ENCODE measurements around the gene TACSTD2. TPM values are rescaled to one million over a fixed set of nuclear protein-coding genes. Genes with fewer than 3 reads are reported as not detected.

The TACSTD2 gene
- total and polyA plus RNA-seq, 2 of the 4 experiments (the other 2 are of a cell fraction), result not detected

- intact Hi-C loops (cut with micrococcal nuclease) (loop anchor here (1.0 to 5.0 kb wide), 2 partner anchors 34 to 71 kb away; partner anchors contain the start of gene OMA1), dilution Hi-C loops (cut with HindIII; ENCODE audit: low sequenced_read_pairs, unreplicated experiment) (no loop called here), in situ Hi-C loops (cut with MboI; ENCODE audit: low sequenced_read_pairs) (no loop called here)
- H3K9me3 ChIP-seq (ENCODE audit: control insufficient read depth, insufficient read depth, low read length), result no peaks in the 10 kb centered on the region
- H3K4me1 ChIP-seq (ENCODE audit: control insufficient read depth, insufficient read depth, low read length), result peaks cover 4% of the 10 kb centered on the region
- DNase-seq (peak; percentile 99), ATAC-seq (ENCODE audit: low read depth) (peak; percentile 99)
- peak overlapping the region; percentile 18; the same call in 1 of the 2 replicates for H4K5ac ChIP-seq (ENCODE audit: low read depth, low read length)
- ChIA-PET CTCF (interaction anchor here (0.5 kb wide), 1 partner anchor 686 kb away, joined by 3 read pairs; no protein-coding TSS in a partner anchor), POLR2A (ENCODE audit: unreplicated experiment) (no interaction called here)
- H2AFZ ChIP-seq (replicated peaks; ENCODE audit: low read length, poor library complexity), result peak overlapping the region; percentile 79
- H2BK5ac ChIP-seq (ENCODE audit: low read depth, low read length, poor library complexity, severe bottlenecking), result peak overlapping the region; percentile 59
- H3K4ac ChIP-seq (ENCODE audit: low read depth, low read length), result peak overlapping the region; percentile 57
- peak overlapping the region; percentile 75 for H2BK120ac ChIP-seq (ENCODE audit: low read depth, low read length)
- peak overlapping the region; percentile 11 for H2AK9ac ChIP-seq (replicated peaks; ENCODE audit: low read depth, low read length, poor library complexity)
- peak overlapping the region; percentile 45; the same call in 1 of the 2 replicates for H3K18ac ChIP-seq (ENCODE audit: low read depth, low read length)
- H2BK15ac ChIP-seq (ENCODE audit: low read depth, low read length), result peak overlapping the region; percentile 41; the same call in 1 of the 3 replicates
- BruUV-seq (replicated peaks), result no TSS peak
- H3K27ac ChIP-seq (ENCODE audit: insufficient read depth, low read length), result no peak overlapping the region
- H3K14ac ChIP-seq (replicated peaks; ENCODE audit: low read depth, low read length), result peak overlapping the region; percentile 31; the same call in 1 of the 2 replicates
- H3K4me2 ChIP-seq (ENCODE audit: low read depth, low read length), result no peak overlapping the region
- peak overlapping the region in 1 of 2 experiments; percentile 43; a peak in 1 of 4 replicates for H4K8ac ChIP-seq (ENCODE audit: low read depth in 2 of 2, low read length in 2 of 2)
- H3K56ac ChIP-seq (ENCODE audit: extremely low read depth, insufficient read depth, low read length), result no peak overlapping the region
- H2BK20ac ChIP-seq (ENCODE audit: low read depth, low read length), result peak overlapping the region; percentile 81
- H4K91ac ChIP-seq (ENCODE audit: insufficient read depth, low read depth, low read length), result 0 out of 2 replicates have a peak overlapping the region, but pooled peaks have one; percentile 16
- peak; percentile 75 for TF ChIP-seq FOS (IDR thresholded peaks at IDR 0.05; ENCODE audit: low read depth, low read length)
- TF ChIP-seq NFE2L2 (IDR thresholded peaks at IDR 0.05; ENCODE audit: low read depth, low read length), result peak; percentile 86
- peak; percentile 95 for TF ChIP-seq CEBPB (IDR thresholded peaks at IDR 0.05; ENCODE audit: low read depth, low read length)
- TF ChIP-seq, protein P1, sequence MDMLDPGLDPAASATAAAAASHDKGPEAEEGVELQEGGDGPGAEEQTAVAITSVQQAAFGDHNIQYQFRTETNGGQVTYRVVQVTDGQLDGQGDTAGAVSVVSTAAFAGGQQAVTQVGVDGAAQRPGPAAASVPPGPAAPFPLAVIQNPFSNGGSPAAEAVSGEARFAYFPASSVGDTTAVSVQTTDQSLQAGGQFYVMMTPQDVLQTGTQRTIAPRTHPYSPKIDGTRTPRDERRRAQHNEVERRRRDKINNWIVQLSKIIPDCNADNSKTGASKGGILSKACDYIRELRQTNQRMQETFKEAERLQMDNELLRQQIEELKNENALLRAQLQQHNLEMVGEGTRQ (IDR thresholded peaks at IDR 0.05; ENCODE audit: low read depth, low read length), result no peak
- TF ChIP-seq MXI1 (IDR thresholded peaks at IDR 0.05; ENCODE audit: borderline replicate concordance, low read depth, low read length), result 0 out of 2 replicates have a peak, but pooled peaks have one; percentile 32
- peak; percentile 18; the same call in 1 of the 2 replicates for TF ChIP-seq RAD21 (IDR thresholded peaks at IDR 0.05; ENCODE audit: low read length)
- no peak for TF ChIP-seq RFX5 (IDR thresholded peaks at IDR 0.05; ENCODE audit: low read depth, low read length)
- TF ChIP-seq, protein P2, sequence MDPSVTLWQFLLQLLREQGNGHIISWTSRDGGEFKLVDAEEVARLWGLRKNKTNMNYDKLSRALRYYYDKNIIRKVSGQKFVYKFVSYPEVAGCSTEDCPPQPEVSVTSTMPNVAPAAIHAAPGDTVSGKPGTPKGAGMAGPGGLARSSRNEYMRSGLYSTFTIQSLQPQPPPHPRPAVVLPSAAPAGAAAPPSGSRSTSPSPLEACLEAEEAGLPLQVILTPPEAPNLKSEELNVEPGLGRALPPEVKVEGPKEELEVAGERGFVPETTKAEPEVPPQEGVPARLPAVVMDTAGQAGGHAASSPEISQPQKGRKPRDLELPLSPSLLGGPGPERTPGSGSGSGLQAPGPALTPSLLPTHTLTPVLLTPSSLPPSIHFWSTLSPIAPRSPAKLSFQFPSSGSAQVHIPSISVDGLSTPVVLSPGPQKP (IDR thresholded peaks at IDR 0.05; ENCODE audit: borderline replicate concordance, low read depth, low read length), result no peak
- TF ChIP-seq MAZ (IDR thresholded peaks at IDR 0.05; ENCODE audit: borderline replicate concordance, low read depth, low read length), result peak; percentile 56; the same call in 1 of the 2 replicates
- TF ChIP-seq BHLHE40 (IDR thresholded peaks at IDR 0.05; ENCODE audit: low read depth, low read length), result peak; percentile 78
- no peak for TF ChIP-seq POLR2A (IDR thresholded peaks at IDR 0.05; ENCODE audit: low read depth, low read length)
- peak; percentile 2; the same call in 1 of the 2 replicates for TF ChIP-seq MAFK (IDR thresholded peaks at IDR 0.05; ENCODE audit: low read depth, low read length)
- no CpG with 5 or more reads among the region's 2 CpGs for WGBS, 2 experiments (ENCODE audit: extremely low coverage in 2 of 2, insufficient read length in 1 of 2)
- no peaks in the 10 kb centered on the region; the same call in 1 of the 2 replicates for H3K27me3 ChIP-seq (ENCODE audit: control insufficient read depth, insufficient read depth, low read length)
- no peak overlapping the region for H3K9ac ChIP-seq (ENCODE audit: low read depth, low read length)
- H3K36me3 ChIP-seq (ENCODE audit: control insufficient read depth, insufficient read depth, low read length), result no peaks in the 10 kb centered on the region
- peak overlapping the region; percentile 12; the same call in 1 of the 2 replicates for H2AK5ac ChIP-seq (ENCODE audit: low read depth, low read length)
- H3K9me1 ChIP-seq (ENCODE audit: insufficient read depth, low read length), result peaks cover 4% of the 10 kb centered on the region; the same call in 1 of the 2 replicates
- no peak overlapping the region for H3K23ac ChIP-seq (ENCODE audit: low read depth, low read length)
- H4K20me1 ChIP-seq (ENCODE audit: insufficient read depth, low read length), result no peaks in the 10 kb centered on the region
- H3K4me3 ChIP-seq (ENCODE audit: insufficient read depth, low read depth, low read length), result no peak overlapping the region
- no peaks in the 10 kb centered on the region for H3K79me1 ChIP-seq (ENCODE audit: low read depth in 1 of 2, low read length in 2 of 2)
Observed at GRCh38 chr1:58618303-58618702, 41.3 kb upstream of the TACSTD2 start.

Measured in IMR-90 (cell line).